H1 (cell line): ENCODE data around the gene SATB2. TPM values are rescaled to one million over a fixed set of nuclear protein-coding genes. Genes with fewer than 3 reads are reported as not detected.

ENCODE experiments used
- ATF3 ChIP-seq: IDR thresholded peaks from 2 replicates; pipeline ENCODE4 v1.6.1; 2011; ENCODE audit warnings: low read depth, mild to moderate bottlenecking, low read length; ENCODE audit not compliant: insufficient read depth
- CBX5 ChIP-seq: fragments of 300-800, 300-1000 bp; sonication (generic); IDR thresholded peaks from 2 replicates; pipeline ENCODE4 v1.7.1; 2016; ENCODE audit warnings: antibody characterized with exemption, low read length, low read depth
- CHD2 ChIP-seq: IDR thresholded peaks from 2 replicates; pipeline ENCODE4 v1.6.1; 2012; ENCODE audit warnings: low read length, improper control_type of control experiment
- CREB1 ChIP-seq: IDR thresholded peaks from 2 replicates; pipeline ENCODE4 v1.6.1; 2012; ENCODE audit warnings: inconsistent platforms
- CTBP2 ChIP-seq: IDR thresholded peaks from 2 replicates; pipeline ENCODE4 v1.7.0; 2011; ENCODE audit warnings: borderline replicate concordance, mild to moderate bottlenecking, moderate library complexity, mixed read lengths, low read length; ENCODE audit not compliant: insufficient read depth, insufficient read length
- EGR1 ChIP-seq: IDR thresholded peaks from 2 replicates; pipeline ENCODE4 v1.6.1; 2011; ENCODE audit warnings: low read depth, low read length, borderline replicate concordance
- EZH2 ChIP-seq: fragments of 200-600 bp; sonication (generic); IDR thresholded peaks from 2 replicates; pipeline ENCODE4 v1.7.1; 2012; ENCODE audit warnings: low read depth, mild to moderate bottlenecking, moderate library complexity, low read length, inconsistent platforms; ENCODE audit not compliant: severe bottlenecking
- FOSL1 ChIP-seq: IDR thresholded peaks from 2 replicates; pipeline ENCODE4 v1.6.1; 2011; ENCODE audit warnings: mild to moderate bottlenecking, low read depth, low read length, moderate library complexity; ENCODE audit not compliant: insufficient read depth
- GTF2F1 ChIP-seq: IDR thresholded peaks from 2 replicates; pipeline ENCODE4 v1.6.1; 2012; ENCODE audit warnings: low read depth, low read length, improper control_type of control experiment, borderline replicate concordance
- KDM4A ChIP-seq: IDR thresholded peaks from one replicate; pipeline ENCODE4 v1.7.1; 2012; ENCODE audit warnings: low read depth, mild to moderate bottlenecking, moderate library complexity, low read length, inconsistent platforms; ENCODE audit not compliant: severe bottlenecking
- MAFK ChIP-seq: IDR thresholded peaks from 2 replicates; pipeline ENCODE4 v1.6.1; 2012; ENCODE audit warnings: low read depth, mild to moderate bottlenecking, improper control_type of control experiment, low read length
- NRF1 ChIP-seq: IDR thresholded peaks from 2 replicates; pipeline ENCODE4 v1.6.1; 2011; ENCODE audit warnings: mild to moderate bottlenecking, low read depth, low read length, improper control_type of control experiment
- POLR2A ChIP-seq, 2 experiments: IDR thresholded peaks; 1 replicate in 1 of 2; 2 replicates in 1 of 2; pipeline ENCODE4 v1.6.1; 2011; ENCODE audit warnings: low read depth in 2 of 2, low read length in 2 of 2, mild to moderate bottlenecking in 2 of 2; ENCODE audit errors: control extremely low read depth in 1 of 2
- RNF2 ChIP-seq: fragments of 200-900, 300-1000 bp; sonication (generic); IDR thresholded peaks from 2 replicates; pipeline ENCODE4 v1.7.1; 2016; ENCODE audit warnings: borderline replicate concordance, low read depth, mild to moderate bottlenecking, antibody characterized with exemption, low read length; ENCODE audit not compliant: poor library complexity, severe bottlenecking; ENCODE audit errors: missing control alignments
- RXRA ChIP-seq: IDR thresholded peaks from 2 replicates; pipeline ENCODE4 v1.6.1; 2011; ENCODE audit warnings: low read depth, mild to moderate bottlenecking, low read length, moderate library complexity; ENCODE audit not compliant: insufficient read depth
- SAP30 ChIP-seq: fragments of 300-600 bp; sonication (generic); IDR thresholded peaks from 2 replicates; pipeline ENCODE4 v1.7.1; 2012; ENCODE audit warnings: low read length, moderate library complexity, mild to moderate bottlenecking, inconsistent platforms; ENCODE audit not compliant: insufficient read depth, insufficient replicate concordance
- SIN3A ChIP-seq, 2 experiments: IDR thresholded peaks in 1 of 2; conservative IDR thresholded peaks in 1 of 2; 2 replicates each; pipeline ENCODE4 v1.6.1; 2011 to 2012; ENCODE audit warnings: low read length in 2 of 2, improper control_type of control experiment in 1 of 2, low read depth in 1 of 2, mild to moderate bottlenecking in 1 of 2
- SP2 ChIP-seq: IDR thresholded peaks from 2 replicates; pipeline ENCODE4 v1.6.1; 2012; ENCODE audit warnings: mild to moderate bottlenecking, low read length, inconsistent platforms
- SP4 ChIP-seq: IDR thresholded peaks from 2 replicates; pipeline ENCODE4 v1.6.1; 2012; ENCODE audit warnings: low read length, inconsistent platforms
- SRF ChIP-seq: IDR thresholded peaks from 2 replicates; pipeline ENCODE4 v1.6.1; 2011; ENCODE audit warnings: mild to moderate bottlenecking, low read depth, low read length, moderate library complexity
- SUZ12 ChIP-seq: fragments of 200-600 bp; sonication (generic); IDR thresholded peaks from 2 replicates; pipeline ENCODE4 v1.6.1; 2012; ENCODE audit warnings: mild to moderate bottlenecking, inconsistent platforms, low read length, moderate library complexity, mixed read lengths
- TAF7 ChIP-seq: optimal IDR thresholded peaks from 2 replicates; pipeline ENCODE3; 2011; ENCODE audit warnings: low read depth, mild to moderate bottlenecking, inconsistent platforms, low read length, moderate library complexity, borderline replicate concordance
- polyA plus RNA-seq, 7 experiments: library from polyadenylated mRNA; depleted of rRNA in 3 of 7; stranded (reverse) in 5 of 7; unstranded in 2 of 7; fragments of >200 nt in 5 of 7; fragments of 200-250 nt in 2 of 7; gene quantifications; 1 replicate in 5 of 7; 2 replicates in 1 of 7; 4 replicates in 1 of 7; pipeline versions ENCODE4 v1.2.1 to v1.2.3, GENCODE V29; 2011 to 2013; ENCODE audit warnings: missing spikeins in 2 of 7, mixed read lengths in 2 of 7
- total RNA-seq: library from RNA; stranded (reverse); fragmentation: NEBNext Ultra II Directional; extraction: Animal tissue kit (Norgen Biotek cat#: 25700); gene quantifications from 2 replicates; pipeline ENCODE4 v1.2.1, GENCODE V29; 2021
- TF ChIP-seq, protein P1 (sequence below): IDR thresholded peaks from 2 replicates; pipeline ENCODE4 v1.6.1; 2012; ENCODE audit warnings: inconsistent platforms

The SATB2 gene
- total and polyA plus RNA-seq, 2 of the 8 experiments (the other 6 are each of a cell fraction or from before 2014, with no cell fraction given), result 1.3 to 5.7 TPM

GRCh38 chr2:199462956-199463692 is 5.4 kb upstream of the SATB2 start (continued):
- TF ChIP-seq SUZ12, result no peak
- no peak for TF ChIP-seq FOSL1
- no peak for TF ChIP-seq CBX5
- no peak for TF ChIP-seq NRF1
- TF ChIP-seq GTF2F1, result no peak
- TF ChIP-seq, protein P1, sequence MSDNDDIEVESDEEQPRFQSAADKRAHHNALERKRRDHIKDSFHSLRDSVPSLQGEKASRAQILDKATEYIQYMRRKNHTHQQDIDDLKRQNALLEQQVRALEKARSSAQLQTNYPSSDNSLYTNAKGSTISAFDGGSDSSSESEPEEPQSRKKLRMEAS, result peak; percentile 34; the same call in 1 of the 2 replicates
- no peak for TF ChIP-seq SAP30
- TF ChIP-seq ATF3, result 0 out of 2 replicates have a peak, but pooled peaks have one; percentile 8
- TF ChIP-seq RXRA, result no peak
- no peak for TF ChIP-seq CHD2
- TF ChIP-seq TAF7, result no peak
- no peak for TF ChIP-seq SIN3A (conservative IDR thresholded peaks at IDR 0.05 in 1 of 2, IDR thresholded peaks at IDR 0.05 in 1 of 2; ENCODE audit: low read depth in 1 of 2, low read length in 2 of 2)
- TF ChIP-seq POLR2A (IDR thresholded peaks at IDR 0.05; ENCODE audit: control extremely low read depth in 1 of 2, low read depth in 2 of 2, low read length in 2 of 2), result no peak
- peak; percentile 87 for TF ChIP-seq CTBP2
- TF ChIP-seq SRF, result no peak
- TF ChIP-seq EGR1, result no peak; the same call in 1 of the 2 replicates
- TF ChIP-seq CREB1, result peak; percentile 64; the same call in 1 of the 2 replicates
- no peak for TF ChIP-seq MAFK
- TF ChIP-seq KDM4A, result peak; percentile 19
- no peak for TF ChIP-seq RNF2
- no peak for TF ChIP-seq SP4
- TF ChIP-seq EZH2, result no peak
- TF ChIP-seq SP2, result no peak
